H9 (cell line): Measurements from ENCODE around the gene TLK2. TPM values are rescaled to one million over a fixed set of nuclear protein-coding genes. Genes with fewer than 3 reads are reported as not detected.

ENCODE experiments used
- DNase-seq: peaks from one replicate; pipeline ENCODE4 v3.0.0-alpha.2; 2017
- H2AFZ ChIP-seq: one replicate; pipeline ENCODE4 v1.6.1; 2013; ENCODE audit warnings: mild to moderate bottlenecking, low read length, control low read depth, moderate library complexity
- H2AK5ac ChIP-seq: 2 replicates; pipeline ENCODE4 v1.6.1; 2013; ENCODE audit warnings: low read length, control low read depth, mixed read lengths; ENCODE audit not compliant: insufficient read length
- H2BK120ac ChIP-seq: one replicate; pipeline ENCODE4 v1.6.1; 2013; ENCODE audit warnings: low read depth, mild to moderate bottlenecking, low read length, control low read depth, inconsistent platforms; ENCODE audit not compliant: poor library complexity, severe bottlenecking
- H2BK12ac ChIP-seq: 2 replicates; pipeline ENCODE4 v1.6.1; 2013; ENCODE audit warnings: low read length, control low read depth, mixed read lengths, low read depth; ENCODE audit not compliant: insufficient read length
- H2BK15ac ChIP-seq: 2 replicates; pipeline ENCODE4 v1.6.1; 2013; ENCODE audit warnings: low read depth, low read length, control low read depth
- H2BK20ac ChIP-seq: one replicate; pipeline ENCODE4 v1.6.1; 2013; ENCODE audit warnings: low read depth, mild to moderate bottlenecking, low read length, control low read depth, inconsistent platforms; ENCODE audit not compliant: poor library complexity, severe bottlenecking
- H2BK5ac ChIP-seq: 2 replicates; pipeline ENCODE4 v1.6.1; 2013; ENCODE audit warnings: low read length, control low read depth, mixed read lengths; ENCODE audit not compliant: insufficient read length
- H3K14ac ChIP-seq: 2 replicates; pipeline ENCODE4 v1.6.1; 2013; ENCODE audit warnings: low read length, control low read depth; ENCODE audit not compliant: insufficient read depth
- H3K18ac ChIP-seq: 2 replicates; pipeline ENCODE4 v1.6.1; 2013; ENCODE audit warnings: low read depth, mild to moderate bottlenecking, mixed read lengths, low read length, control low read depth; ENCODE audit not compliant: insufficient read length
- H3K23ac ChIP-seq: 2 replicates; pipeline ENCODE4 v1.6.1; 2013; ENCODE audit warnings: low read length, control low read depth, mixed read lengths, low read depth; ENCODE audit not compliant: insufficient read length
- H3K23me2 ChIP-seq: 2 replicates; pipeline ENCODE4 v1.6.1; 2013; ENCODE audit warnings: low read depth, mild to moderate bottlenecking, mixed read lengths, low read length, control low read depth; ENCODE audit not compliant: insufficient read length, poor library complexity, severe bottlenecking
- H3K27ac ChIP-seq: 2 replicates; pipeline ENCODE4 v1.5.1; 2013; ENCODE audit warnings: low read length, control low read depth, mixed read lengths, low read depth; ENCODE audit not compliant: insufficient read length
- H3K27me3 ChIP-seq: 2 replicates; pipeline ENCODE4 v1.6.1; 2013; ENCODE audit warnings: low read length, control low read depth, inconsistent platforms; ENCODE audit not compliant: insufficient read depth
- H3K4ac ChIP-seq: 2 replicates; pipeline ENCODE4 v1.6.1; 2013; ENCODE audit warnings: low read depth, mild to moderate bottlenecking, control low read depth, inconsistent platforms, low read length, moderate library complexity
- H3K4me1 ChIP-seq: 2 replicates; pipeline ENCODE4 v1.6.1; 2013; ENCODE audit warnings: low read length, control low read depth, inconsistent platforms; ENCODE audit not compliant: insufficient read depth
- H3K4me2 ChIP-seq: 2 replicates; pipeline ENCODE4 v1.6.1; 2013; ENCODE audit warnings: low read length, control low read depth, mixed read lengths; ENCODE audit not compliant: insufficient read length, insufficient read depth
- H3K56ac ChIP-seq: 2 replicates; pipeline ENCODE4 v1.6.1; 2013; ENCODE audit warnings: low read depth, mild to moderate bottlenecking, mixed read lengths, low read length, control low read depth; ENCODE audit not compliant: insufficient read length
- H3K79me1 ChIP-seq: 2 replicates; pipeline ENCODE4 v1.6.1; 2013; ENCODE audit warnings: low read depth, mild to moderate bottlenecking, moderate library complexity, low read length, control low read depth, inconsistent platforms; ENCODE audit not compliant: insufficient read depth, poor library complexity, severe bottlenecking
- H3K79me2 ChIP-seq: 2 replicates; pipeline ENCODE4 v1.6.1; 2013; ENCODE audit warnings: low read length, control low read depth, inconsistent platforms; ENCODE audit not compliant: insufficient read depth
- H3K9ac ChIP-seq: 2 replicates; pipeline ENCODE4 v1.6.1; 2013; ENCODE audit warnings: low read length, control low read depth, mixed read lengths; ENCODE audit not compliant: insufficient read length; ENCODE audit errors: extremely low read depth
- H3K9me3 ChIP-seq: one replicate; pipeline ENCODE4 v1.6.1; 2013; ENCODE audit warnings: low read depth, low read length, inconsistent platforms; ENCODE audit not compliant: control insufficient read depth
- H3T11ph ChIP-seq: one replicate; pipeline ENCODE4 v1.6.1; 2013; ENCODE audit warnings: mild to moderate bottlenecking, low read length, control low read depth, inconsistent platforms
- H4K20me1 ChIP-seq: one replicate; pipeline ENCODE4 v1.6.1; 2013; ENCODE audit not compliant: control insufficient read depth, insufficient read length, insufficient read depth
- H4K5ac ChIP-seq: 2 replicates; pipeline ENCODE4 v1.6.1; 2013; ENCODE audit warnings: low read depth, mild to moderate bottlenecking, mixed read lengths, low read length, control low read depth; ENCODE audit not compliant: insufficient read length
- H4K8ac ChIP-seq: replicated peaks from 2 replicates; pipeline ENCODE4 v1.6.1; 2013; ENCODE audit warnings: low read length, control low read depth, mixed read lengths, low read depth; ENCODE audit not compliant: insufficient read length
- H4K91ac ChIP-seq: 2 replicates; pipeline ENCODE4 v1.6.1; 2013; ENCODE audit warnings: low read depth, mild to moderate bottlenecking, moderate library complexity, mixed read lengths, low read length, control low read depth; ENCODE audit not compliant: insufficient read length
- H3K27ac Mint-ChIP-seq, 3 experiments: 2 replicates in 2 of 3; 3 replicates in 1 of 3; pipeline ENCODE4 v1.8.0; 2020 to 2021; ENCODE audit warnings: mixed read lengths in 3 of 3, mild to moderate bottlenecking in 1 of 3, moderate library complexity in 1 of 3
- H3K27me3 Mint-ChIP-seq: 2 replicates; pipeline ENCODE4 v1.8.0; 2021; ENCODE audit warnings: low read depth, mild to moderate bottlenecking, moderate library complexity, mixed read lengths
- H3K36me3 Mint-ChIP-seq, 3 experiments: 2 replicates in 2 of 3; 3 replicates in 1 of 3; pipeline ENCODE4 v1.8.0; 2020 to 2021; ENCODE audit warnings: low read depth in 3 of 3, mixed read lengths in 3 of 3; ENCODE audit not compliant: insufficient read depth in 1 of 3
- H3K4me1 Mint-ChIP-seq, 2 experiments: 2 replicates each; pipeline ENCODE4 v1.8.0; 2020; ENCODE audit warnings: mixed read lengths in 2 of 2
- H3K4me3 Mint-ChIP-seq, 2 experiments: 2 replicates in 1 of 2; 3 replicates in 1 of 2; pipeline ENCODE4 v1.8.0; 2020 to 2021; ENCODE audit warnings: mild to moderate bottlenecking in 2 of 2, mixed read lengths in 2 of 2, moderate library complexity in 1 of 2
- H3K9me3 Mint-ChIP-seq, 2 experiments: 2 replicates in 1 of 2; 3 replicates in 1 of 2; pipeline ENCODE4 v1.8.0; 2020; ENCODE audit warnings: mild to moderate bottlenecking in 2 of 2, mixed read lengths in 2 of 2, moderate library complexity in 1 of 2
- WGBS: extraction: QIAGEN DNeasy Blood & Tissue Kit; methylation state at CpG from one replicate; pipeline ENCODE4 v1.1.7; 2013; ENCODE audit warnings: missing lambda C conversion rate, low lambda C conversion rate, mixed read lengths; ENCODE audit not compliant: insufficient read length; ENCODE audit errors: extremely low coverage; 5-methylcytosine and 5-hydroxymethylcytosine counted together
- total RNA-seq: library from RNA; stranded (reverse); gene quantifications from 2 replicates; pipeline ENCODE4 v1.2.1, GENCODE V29; 2021
- TF ChIP-seq, protein P1 (sequence below): fragments of 200-600 bp; sonication (generic); conservative IDR thresholded peaks from 3 replicates; pipeline ENCODE4 v1.8.0; 2021; ENCODE audit warnings: antibody characterized with exemption, mild to moderate bottlenecking

Gene TLK2
- total RNA-seq, 1 experiment from 2014 or later = 63.7 TPM

DNA sequence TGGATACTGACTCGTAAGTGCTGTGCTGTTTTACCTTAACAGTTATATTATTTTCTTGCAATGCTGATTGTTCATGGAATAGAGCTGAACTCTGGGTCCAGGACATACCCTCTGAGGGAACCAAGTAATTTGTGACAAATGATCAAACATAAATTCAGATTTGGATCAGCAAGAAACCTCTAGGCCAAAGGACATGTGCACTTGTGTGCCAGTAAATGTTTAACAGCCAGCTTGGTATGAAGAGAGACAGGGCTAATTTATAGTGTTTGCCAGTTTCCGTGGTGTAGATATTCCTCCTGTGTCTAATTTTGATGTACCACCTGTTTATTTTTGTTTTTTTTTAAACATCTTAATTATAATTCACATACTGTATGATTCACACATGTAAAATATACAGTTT lies 118.0 kb downstream of the TLK2 start:
- Histone ChIP-seq H4K5ac (no peak overlapping the region), H3K18ac (no peak overlapping the region), H4K8ac (no peak overlapping the region), H3K56ac (no peak overlapping the region), H3K27ac (no peak overlapping the region), H2BK120ac (no peak overlapping the region), H3K79me2 (no peaks in the 10 kb centered on the region), H3K79me1 (no peaks in the 10 kb centered on the region), H2BK12ac (no peak overlapping the region), H2BK5ac (no peak overlapping the region), H2BK15ac (no peak overlapping the region), H3K23ac (no peak overlapping the region), H3K9me3 (no peaks in the 10 kb centered on the region), H3K4me1 (no peaks in the 10 kb centered on the region), H3K9ac (no peak overlapping the region), H3T11ph (no peak overlapping the region), H3K4ac (no peak overlapping the region), H4K20me1 (no peaks in the 10 kb centered on the region), H3K23me2 (no peaks in the 10 kb centered on the region), H3K4me2 (no peak overlapping the region), H2AK5ac (no peak overlapping the region), H4K91ac (no peak overlapping the region), H2BK20ac (no peak overlapping the region), H2AFZ (no peak overlapping the region), H3K27me3 (no peaks in the 10 kb centered on the region), H3K14ac (no peak overlapping the region)
- Mint-ChIP-seq H3K27me3 (no peaks in the 10 kb centered on the region), H3K9me3 (peaks cover 5 to 13% of the 10 kb centered on the region in 2 experiments; a peak in 4 of 5 replicates), H3K4me1 (no peaks in the 10 kb centered on the region), H3K36me3 (peaks cover 36 to 72% (median 59%) of the 10 kb centered on the region in 3 experiments), H3K27ac (no peak overlapping the region), H3K4me3 (no peak overlapping the region)
- no peak for DNase-seq
- TF ChIP-seq, protein P1, sequence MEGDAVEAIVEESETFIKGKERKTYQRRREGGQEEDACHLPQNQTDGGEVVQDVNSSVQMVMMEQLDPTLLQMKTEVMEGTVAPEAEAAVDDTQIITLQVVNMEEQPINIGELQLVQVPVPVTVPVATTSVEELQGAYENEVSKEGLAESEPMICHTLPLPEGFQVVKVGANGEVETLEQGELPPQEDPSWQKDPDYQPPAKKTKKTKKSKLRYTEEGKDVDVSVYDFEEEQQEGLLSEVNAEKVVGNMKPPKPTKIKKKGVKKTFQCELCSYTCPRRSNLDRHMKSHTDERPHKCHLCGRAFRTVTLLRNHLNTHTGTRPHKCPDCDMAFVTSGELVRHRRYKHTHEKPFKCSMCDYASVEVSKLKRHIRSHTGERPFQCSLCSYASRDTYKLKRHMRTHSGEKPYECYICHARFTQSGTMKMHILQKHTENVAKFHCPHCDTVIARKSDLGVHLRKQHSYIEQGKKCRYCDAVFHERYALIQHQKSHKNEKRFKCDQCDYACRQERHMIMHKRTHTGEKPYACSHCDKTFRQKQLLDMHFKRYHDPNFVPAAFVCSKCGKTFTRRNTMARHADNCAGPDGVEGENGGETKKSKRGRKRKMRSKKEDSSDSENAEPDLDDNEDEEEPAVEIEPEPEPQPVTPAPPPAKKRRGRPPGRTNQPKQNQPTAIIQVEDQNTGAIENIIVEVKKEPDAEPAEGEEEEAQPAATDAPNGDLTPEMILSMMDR = no peak
- no CpG with 5 or more reads among the region's 2 CpGs for WGBS
